ENCODE data around the gene VPS11.

Gene VPS11

DNA sequence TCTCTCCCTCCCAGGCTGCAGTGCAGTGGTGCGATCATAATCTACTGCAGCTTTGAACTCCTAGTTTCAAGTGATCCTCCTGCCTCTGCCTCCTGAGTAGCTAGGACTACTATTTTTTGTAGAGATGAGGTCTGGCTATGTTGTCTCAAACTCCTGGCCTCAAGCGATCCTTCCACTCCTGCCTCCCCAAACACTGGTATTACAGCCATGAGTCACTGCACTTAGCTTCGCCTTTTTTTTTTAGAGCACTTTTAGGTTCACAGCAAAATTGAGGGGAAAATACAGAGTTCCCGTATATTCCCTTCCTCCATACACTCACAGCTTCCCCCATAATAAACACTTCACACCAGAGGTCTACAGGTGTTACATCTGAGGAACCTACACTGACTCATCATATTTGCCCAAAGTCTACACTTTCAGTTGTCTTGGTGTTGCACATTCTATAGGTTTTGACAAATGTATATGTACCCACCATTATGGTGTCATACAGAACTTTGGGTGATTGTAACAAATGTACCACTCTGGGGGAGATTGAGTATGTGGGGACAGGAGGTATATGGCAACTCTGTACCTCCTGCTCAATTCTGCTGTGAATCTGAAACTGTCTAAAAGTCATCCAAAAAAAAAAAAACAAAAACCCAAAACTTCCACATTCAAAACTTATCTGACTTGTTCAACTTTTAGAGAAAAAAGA is 25.6 kb upstream of the VPS11 start:
- DNase-seq (ENCODE audit: low spot score): no peak
- TF ChIP-seq, protein P1, sequence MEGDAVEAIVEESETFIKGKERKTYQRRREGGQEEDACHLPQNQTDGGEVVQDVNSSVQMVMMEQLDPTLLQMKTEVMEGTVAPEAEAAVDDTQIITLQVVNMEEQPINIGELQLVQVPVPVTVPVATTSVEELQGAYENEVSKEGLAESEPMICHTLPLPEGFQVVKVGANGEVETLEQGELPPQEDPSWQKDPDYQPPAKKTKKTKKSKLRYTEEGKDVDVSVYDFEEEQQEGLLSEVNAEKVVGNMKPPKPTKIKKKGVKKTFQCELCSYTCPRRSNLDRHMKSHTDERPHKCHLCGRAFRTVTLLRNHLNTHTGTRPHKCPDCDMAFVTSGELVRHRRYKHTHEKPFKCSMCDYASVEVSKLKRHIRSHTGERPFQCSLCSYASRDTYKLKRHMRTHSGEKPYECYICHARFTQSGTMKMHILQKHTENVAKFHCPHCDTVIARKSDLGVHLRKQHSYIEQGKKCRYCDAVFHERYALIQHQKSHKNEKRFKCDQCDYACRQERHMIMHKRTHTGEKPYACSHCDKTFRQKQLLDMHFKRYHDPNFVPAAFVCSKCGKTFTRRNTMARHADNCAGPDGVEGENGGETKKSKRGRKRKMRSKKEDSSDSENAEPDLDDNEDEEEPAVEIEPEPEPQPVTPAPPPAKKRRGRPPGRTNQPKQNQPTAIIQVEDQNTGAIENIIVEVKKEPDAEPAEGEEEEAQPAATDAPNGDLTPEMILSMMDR (IDR thresholded peaks at IDR 0.05; ENCODE audit: extremely low read depth, missing control alignments): no peak

DNA sequence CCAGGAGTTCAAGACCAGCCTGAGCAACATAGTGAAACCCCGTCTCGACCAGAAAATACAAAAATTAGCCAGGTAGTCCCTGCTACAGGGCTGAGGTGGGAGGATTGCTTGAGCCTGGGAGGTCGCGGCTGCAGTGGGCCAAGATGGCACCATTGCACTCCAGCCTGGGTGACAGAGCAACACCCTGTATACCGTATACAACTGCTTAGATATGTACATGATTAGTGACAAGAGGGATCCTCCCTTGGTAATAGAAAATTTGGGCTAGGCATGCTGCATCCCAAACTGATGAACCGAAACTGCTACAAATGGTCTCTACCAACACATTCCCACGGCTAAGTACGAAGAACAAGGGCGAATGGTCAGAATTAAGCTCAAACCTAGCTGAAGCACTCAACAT is 24.7 kb upstream of the VPS11 start:
- no peak for DNase-seq (ENCODE audit: low spot score)
- TF ChIP-seq, protein P1 (IDR thresholded peaks at IDR 0.05; ENCODE audit: extremely low read depth, missing control alignments): no peak

DNA sequence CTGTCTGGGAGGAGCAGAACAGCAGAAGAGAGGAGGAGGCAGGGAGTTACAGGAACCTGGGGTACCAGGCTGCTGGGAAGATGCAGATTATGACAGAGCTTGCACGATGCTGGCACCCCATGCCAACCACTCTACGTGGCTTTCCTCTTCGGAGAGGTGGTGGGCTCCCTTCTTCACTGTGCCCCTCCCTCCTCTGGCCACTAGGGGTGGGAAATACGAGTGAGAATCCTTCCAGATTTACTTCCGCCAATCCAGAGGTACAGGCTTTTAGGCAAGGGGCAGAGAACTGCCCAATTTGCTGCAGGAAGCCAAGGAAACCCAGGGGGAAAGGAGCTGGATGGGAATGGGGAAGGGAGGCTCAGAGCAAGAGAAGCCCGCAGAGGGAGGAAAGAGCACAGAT is 22.9 kb upstream of the VPS11 start:
- DNase-seq (ENCODE audit: low spot score): no peak
- TF ChIP-seq, protein P1 (IDR thresholded peaks at IDR 0.05; ENCODE audit: extremely low read depth, missing control alignments): no peak

DNA sequence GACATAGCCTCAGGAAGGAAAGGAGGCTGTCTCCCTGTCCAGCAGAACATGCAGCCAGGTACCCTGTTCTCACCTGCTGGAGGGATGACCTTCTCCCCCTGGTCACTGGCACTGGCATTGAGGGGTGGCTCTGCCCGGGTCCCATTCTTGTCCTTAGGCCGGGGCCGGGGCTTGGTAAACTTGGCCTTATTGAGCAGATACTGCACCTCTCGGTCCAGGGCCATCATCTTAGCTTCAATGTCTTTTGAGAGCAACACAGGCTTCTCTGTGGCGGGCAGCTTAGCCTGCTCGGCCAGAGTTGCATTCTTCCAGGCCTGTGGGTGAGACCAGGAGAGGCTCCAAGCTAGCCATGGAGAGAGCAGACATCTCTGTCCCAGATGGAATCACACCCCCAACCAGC is 21.1 kb upstream of the VPS11 start:
- DNase-seq (ENCODE audit: low spot score): no peak
- TF ChIP-seq, protein P1 (IDR thresholded peaks at IDR 0.05; ENCODE audit: extremely low read depth, missing control alignments): no peak

DNA sequence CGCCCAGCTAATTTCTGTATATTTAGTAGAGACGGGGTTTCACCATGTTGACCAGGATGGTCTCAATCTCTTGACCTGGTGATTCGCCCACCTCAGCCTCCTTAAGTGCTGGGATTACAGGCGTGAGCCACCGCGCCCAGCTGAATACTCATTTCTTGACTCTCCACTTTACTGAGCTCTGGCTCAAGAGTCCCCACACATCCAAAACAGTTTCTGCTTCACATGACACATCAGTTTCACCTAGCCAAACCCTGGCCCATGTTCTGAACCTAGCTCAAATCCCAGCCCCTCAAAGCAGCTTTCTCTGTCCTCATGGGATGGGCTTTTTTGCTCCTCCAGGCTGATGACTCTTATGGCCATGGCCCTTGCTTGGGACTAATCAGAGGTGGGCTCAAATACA is 20.4 kb upstream of the VPS11 start:
- TF ChIP-seq, protein P1 (IDR thresholded peaks at IDR 0.05; ENCODE audit: extremely low read depth, missing control alignments): no peak
- DNase-seq (ENCODE audit: low spot score): no peak

DNA sequence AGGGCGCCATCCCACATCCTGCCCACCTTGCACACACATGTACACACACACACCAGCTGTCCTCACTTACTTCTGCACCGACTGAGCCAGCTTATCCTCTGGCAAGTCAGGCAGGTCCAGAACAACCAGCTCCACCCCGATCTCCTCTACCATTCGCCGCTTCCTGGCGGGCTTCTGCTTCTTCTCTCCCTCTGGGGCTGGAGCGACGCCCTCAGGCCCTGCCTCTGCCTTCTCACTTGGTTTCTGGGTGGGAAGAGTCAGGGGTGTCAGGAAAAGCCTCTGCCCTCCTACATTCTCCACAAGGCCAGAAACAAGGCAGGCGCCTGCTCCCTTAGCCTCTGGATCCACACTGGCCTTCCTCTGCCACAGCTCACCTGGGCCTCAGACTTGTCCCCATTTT is 19.0 kb upstream of the VPS11 start:
- TF ChIP-seq, protein P1 (IDR thresholded peaks at IDR 0.05; ENCODE audit: extremely low read depth, missing control alignments): no peak
- no peak for DNase-seq (ENCODE audit: low spot score)

DNA sequence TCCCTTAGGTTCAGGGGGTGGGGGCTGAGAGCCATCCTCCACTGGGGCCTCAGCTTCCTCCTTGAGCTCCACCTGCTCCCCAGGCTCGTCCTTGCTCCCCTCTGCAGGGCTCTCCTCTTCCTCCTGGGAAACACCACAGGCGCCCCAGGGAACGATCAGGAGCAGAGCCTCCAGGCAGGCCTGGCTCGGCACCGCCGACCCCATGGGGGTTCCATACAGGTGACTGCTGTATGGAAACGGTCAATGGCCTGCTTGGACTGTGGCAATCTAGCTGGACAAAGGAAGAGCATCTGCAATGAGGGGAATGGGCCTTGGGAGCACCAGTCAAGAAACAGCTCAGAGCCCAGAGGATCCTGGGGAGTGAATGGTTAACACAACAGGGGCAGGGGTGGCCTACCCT is 18.5 kb upstream of the VPS11 start:
- DNase-seq (ENCODE audit: low spot score): no peak
- TF ChIP-seq, protein P1 (IDR thresholded peaks at IDR 0.05; ENCODE audit: extremely low read depth, missing control alignments): no peak

All from GM20000 (cell line).